Measurements from ENCODE around the gene FITM1. TPM values are rescaled to one million over a fixed set of nuclear protein-coding genes. Genes with fewer than 3 reads are reported as not detected.
A peak's percentile ranks its signal among the peaks of the same experiment; 100 is the strongest.

FITM1 gene
- total RNA-seq, 3 donors from 2014 or later (not counting 1 experiment from before 2014, with no cell fraction given) = 0.80 to 2.8 (median 2.3) TPM

GRCh38 chr14:24093901-24094840 is 36.3 kb upstream of the FITM1 start, which contains the start of gene PCK2:
Gene PCK2, plus strand, starts transcription at chr14:24094311. Its CDS starts 95 bp downstream, at chr14:24094406.
- Mint-ChIP-seq H3K36me3 (no peaks in the 10 kb centered on the region), H3K27me3 (ENCODE audit: low read depth in 2 of 2) (no peaks in the 10 kb centered on the region), H3K4me3 (peak within 1 kb of the TSS; percentile 98), H3K4me1 (peaks cover 20 to 38% of the 10 kb centered on the region in 2 donors), H3K27ac (peak within 1 kb of the TSS; percentile 89 to 96), H3K9me3 (no peaks in the 10 kb centered on the region)
- intact Hi-C loops (cut with micrococcal nuclease) = loop anchor here (2.0 kb wide), 1 partner anchor 15 kb away; no protein-coding TSS in a partner anchor
- Histone ChIP-seq H3K4me3 (ENCODE audit: low read length) (peak within 1 kb of the TSS; percentile 78), H3K27me3 (ENCODE audit: control insufficient read depth, insufficient read depth, low read length) (no peaks in the 10 kb centered on the region), H3K4me1 (ENCODE audit: control insufficient read depth, insufficient read depth, low read length) (peaks cover 28% of the 10 kb centered on the region), H3K27ac (ENCODE audit: low read length) (peak within 1 kb of the TSS; percentile 90), H3K36me3 (ENCODE audit: control insufficient read depth, insufficient read depth, low read length) (peaks cover 3% of the 10 kb centered on the region), H3K9me3 (ENCODE audit: control insufficient read depth, insufficient read depth, low read length) (no peaks in the 10 kb centered on the region)
- DNase-seq = peak; percentile 62 to 77
- peak; percentile 79 to 82 (median 79) for ATAC-seq
- WGBS (ENCODE audit: insufficient coverage) = under 1% methylated on average over 68 of the region's 68 CpGs
- no peak for TF ChIP-seq CTCF (IDR thresholded peaks at IDR 0.05)

- Mint-ChIP-seq H3K27ac (peak overlapping the region; percentile 89 to 96), H3K36me3 (no peaks in the 10 kb centered on the region), H3K4me1 (peaks cover 20 to 38% of the 10 kb centered on the region in 2 donors), H3K9me3 (no peaks in the 10 kb centered on the region), H3K27me3 (ENCODE audit: low read depth in 2 of 2) (no peaks in the 10 kb centered on the region), H3K4me3 (peak overlapping the region; percentile 98)
- H3K27ac ChIP-seq (ENCODE audit: low read length) = peak overlapping the region; percentile 90
- no peaks in the 10 kb centered on the region for H3K9me3 ChIP-seq (ENCODE audit: control insufficient read depth, insufficient read depth, low read length)
- peaks cover 28% of the 10 kb centered on the region for H3K4me1 ChIP-seq (ENCODE audit: control insufficient read depth, insufficient read depth, low read length)
- TF ChIP-seq CTCF (IDR thresholded peaks at IDR 0.05) = no peak
- intact Hi-C loops (cut with micrococcal nuclease) = loop anchor here (2.0 kb wide), 1 partner anchor 14 kb away; no protein-coding TSS in a partner anchor
- peak in 1 of 3 donors; percentile 1 for ATAC-seq
- H3K36me3 ChIP-seq (ENCODE audit: control insufficient read depth, insufficient read depth, low read length) = peaks cover 7% of the 10 kb centered on the region
- no peaks in the 10 kb centered on the region for H3K27me3 ChIP-seq (ENCODE audit: control insufficient read depth, insufficient read depth, low read length)
- DNase-seq = peak in 1 of 2 donors; percentile 40
- H3K4me3 ChIP-seq (ENCODE audit: low read length) = peak overlapping the region; percentile 78
- WGBS (ENCODE audit: insufficient coverage) = 2% methylated on average over 14 of the region's 14 CpGs
Observed at GRCh38 chr14:24094841-24095270, 35.6 kb upstream of the FITM1 start.

GRCh38 chr14:24095271-24096068 is 35.0 kb upstream of the FITM1 start:
- Histone ChIP-seq H3K36me3 (ENCODE audit: control insufficient read depth, insufficient read depth, low read length) (peaks cover 10% of the 10 kb centered on the region), H3K27ac (ENCODE audit: low read length) (peak overlapping the region; percentile 90), H3K4me1 (ENCODE audit: control insufficient read depth, insufficient read depth, low read length) (peaks cover 25% of the 10 kb centered on the region), H3K9me3 (ENCODE audit: control insufficient read depth, insufficient read depth, low read length) (no peaks in the 10 kb centered on the region), H3K27me3 (ENCODE audit: control insufficient read depth, insufficient read depth, low read length) (no peaks in the 10 kb centered on the region), H3K4me3 (ENCODE audit: low read length) (peak overlapping the region; percentile 78)
- Mint-ChIP-seq H3K4me3 (peak overlapping the region; percentile 98), H3K27me3 (ENCODE audit: low read depth in 2 of 2) (no peaks in the 10 kb centered on the region), H3K36me3 (no peaks in the 10 kb centered on the region), H3K4me1 (peaks cover 20 to 37% of the 10 kb centered on the region in 2 donors), H3K9me3 (no peaks in the 10 kb centered on the region), H3K27ac (peak overlapping the region; percentile 89 to 96)
- intact Hi-C loops (cut with micrococcal nuclease) = loop anchor here (2.0 kb wide), 1 partner anchor 13 kb away; no protein-coding TSS in a partner anchor
- ATAC-seq = peak in 2 of 3 donors; percentile 7 to 8
- peak in 1 of 2 donors; percentile 51 for DNase-seq
- TF ChIP-seq CTCF (IDR thresholded peaks at IDR 0.05) = no peak
- 38% methylated on average over 11 of the region's 12 CpGs for WGBS (ENCODE audit: insufficient coverage)

Measured in natural killer cell (primary cell).